Activated CD4-positive, CD25-positive, alpha-beta regulatory T cell treated with anti-CD3 and anti-CD28 coated beads, Interleukin-2, amount 50 U/mL, for 24 hours (primary cell): ENCODE results near the gene POLR2C.

Experiments
- ATAC-seq, 2 donors: fragments of 150-1000 bp; cut with Tn5 transposase; one replicate each; pipeline ENCODE4 v1.10.0; 2021; ENCODE audit warnings: mild to moderate bottlenecking in 1 of 2, moderate library complexity in 1 of 2

The POLR2C gene

GRCh38 chr16:57452021-57452420, 10.5 kb upstream of the POLR2C start:
- no peak for ATAC-seq

- ATAC-seq: peak in 1 of 2 donors; percentile 9
These were observed 491 bp downstream of the POLR2C start for GRCh38 chr16:57462978-57463362.

GRCh38 chr16:57464523-57464922, 2.0 kb downstream of the POLR2C start:
- ATAC-seq: no peak

GRCh38 chr16:57468346-57468745, 5.9 kb downstream of the POLR2C start:
- ATAC-seq: no peak

GRCh38 chr16:57469046-57469445, 6.6 kb downstream of the POLR2C start:
- no peak for ATAC-seq

- ATAC-seq: no peak
These were observed 7.5 kb downstream of the POLR2C start for GRCh38 chr16:57469917-57470470.

GRCh38 chr16:57470711-57471110, 8.2 kb downstream of the POLR2C start:
- ATAC-seq: no peak

GRCh38 chr16:57471209-57471608, 8.7 kb downstream of the POLR2C start:
- ATAC-seq: no peak

- no peak for ATAC-seq
These were observed 9.6 kb downstream of the POLR2C start for GRCh38 chr16:57471852-57472664.

- no peak for ATAC-seq
These were observed 10.2 kb downstream of the POLR2C start for GRCh38 chr16:57472665-57473060.

- no peak for ATAC-seq
These were observed 10.8 kb downstream of the POLR2C start for GRCh38 chr16:57473176-57473840.

- ATAC-seq: no peak
These were observed 11.4 kb downstream of the POLR2C start for GRCh38 chr16:57473906-57474305.

- no peak for ATAC-seq
These were observed 12.5 kb downstream of the POLR2C start for GRCh38 chr16:57474671-57475661.

- peak; percentile 95 to 97 for ATAC-seq
These were observed 13.3 kb downstream of the POLR2C start for GRCh38 chr16:57475711-57476339.

GRCh38 chr16:57476546-57477410, 14.3 kb downstream of the POLR2C start:
- ATAC-seq: no peak

- no peak for ATAC-seq
These were observed 15.2 kb downstream of the POLR2C start for GRCh38 chr16:57477531-57478202.

- no peak for ATAC-seq
These were observed 16.1 kb downstream of the POLR2C start for GRCh38 chr16:57478396-57479204.

- ATAC-seq: no peak
These were observed 16.9 kb downstream of the POLR2C start for GRCh38 chr16:57479205-57479975.
